ENCODE results near the gene ST7. TPM values are rescaled to one million over a fixed set of nuclear protein-coding genes. Genes with fewer than 3 reads are reported as not detected.

ST7 gene
- polyA plus RNA-seq, 1 donor (not counting 4 experiments of a cell fraction or from before 2014, with no cell fraction given) = 16.9 TPM

GRCh38 chr7:116979430-116979829 is 26.1 kb downstream of the ST7 start:
- no peak for TF ChIP-seq EZH2 (IDR thresholded peaks at IDR 0.05; ENCODE audit: low read length)
- dilution Hi-C loops (cut with MboI; ENCODE audit: extremely low pct_ligation_motif_present, low sequenced_read_pairs) = no loop called here
- H4K20me1 ChIP-seq (ENCODE audit: control insufficient read depth, extremely low read depth, insufficient read depth, low read length) = no peaks in the 10 kb centered on the region
- no peaks in the 10 kb centered on the region for H3K79me2 ChIP-seq (ENCODE audit: control insufficient read depth, insufficient read depth, low read length)
- H3K4me1 ChIP-seq (ENCODE audit: control insufficient read depth, extremely low read depth, insufficient read depth, low read length) = peaks cover 22% of the 10 kb centered on the region
- H3K9me1 ChIP-seq (ENCODE audit: control insufficient read depth, extremely low read depth, insufficient read depth, low read length) = no peaks in the 10 kb centered on the region
- H3K27me3 ChIP-seq (ENCODE audit: control insufficient read depth, extremely low read depth, insufficient read depth, low read length) = no peaks in the 10 kb centered on the region
- H3K4me2 ChIP-seq (ENCODE audit: control insufficient read depth, extremely low read depth, insufficient read depth, low read depth, low read length) = peak overlapping the region; percentile 49
- no peak overlapping the region for H2AFZ ChIP-seq (ENCODE audit: control insufficient read depth, low read length)
- H3K27ac ChIP-seq (ENCODE audit: control insufficient read depth, insufficient read depth, low read length) = no peak overlapping the region
- FAIRE-seq (no peak), DNase-seq (ENCODE audit: low read depth, low spot score) (no peak)
- no peaks in the 10 kb centered on the region for H3K9me3 ChIP-seq (ENCODE audit: control insufficient read depth, low read depth, low read length)
- H3K4me3 ChIP-seq (ENCODE audit: control insufficient read depth in 2 of 3, extremely low read depth in 1 of 3, insufficient read depth in 2 of 3, low read depth in 1 of 3, low read length in 3 of 3) = no peak overlapping the region
- H3K36me3 ChIP-seq (ENCODE audit: control insufficient read depth in 2 of 2, extremely low read depth in 1 of 2, insufficient read depth in 2 of 2, low read length in 2 of 2) = no peaks in the 10 kb centered on the region
- H3K9ac ChIP-seq (ENCODE audit: control insufficient read depth, extremely low read depth, insufficient read depth, low read length) = no peak overlapping the region

GRCh38 chr7:116980354-116980753 is 27.1 kb downstream of the ST7 start:
- H3K9ac ChIP-seq (ENCODE audit: control insufficient read depth, extremely low read depth, insufficient read depth, low read length) = no peak overlapping the region
- TF ChIP-seq CTCF (optimal IDR thresholded peaks at IDR 0.05 in 1 of 3, IDR thresholded peaks at IDR 0.05 in 1 of 3, conservative IDR thresholded peaks at IDR 0.05 in 1 of 3; ENCODE audit: extremely low read depth in 1 of 3, insufficient read depth in 2 of 3, low read length in 3 of 3) (no peak), EZH2 (IDR thresholded peaks at IDR 0.05; ENCODE audit: low read length) (no peak)
- H3K27ac ChIP-seq (ENCODE audit: control insufficient read depth, insufficient read depth, low read length) = no peak overlapping the region
- H3K9me3 ChIP-seq (ENCODE audit: control insufficient read depth, low read depth, low read length) = no peaks in the 10 kb centered on the region
- no peaks in the 10 kb centered on the region for H3K79me2 ChIP-seq (ENCODE audit: control insufficient read depth, insufficient read depth, low read length)
- H3K36me3 ChIP-seq (ENCODE audit: control insufficient read depth in 2 of 2, extremely low read depth in 1 of 2, insufficient read depth in 2 of 2, low read length in 2 of 2) = no peaks in the 10 kb centered on the region
- H2AFZ ChIP-seq (ENCODE audit: control insufficient read depth, low read length) = no peak overlapping the region
- no peaks in the 10 kb centered on the region for H3K27me3 ChIP-seq (ENCODE audit: control insufficient read depth, extremely low read depth, insufficient read depth, low read length)
- H3K4me2 ChIP-seq (ENCODE audit: control insufficient read depth, extremely low read depth, insufficient read depth, low read depth, low read length) = peak overlapping the region; percentile 49
- DNase-seq (ENCODE audit: low read depth, low spot score) = no peak
- FAIRE-seq = no peak
- dilution Hi-C loops (cut with MboI; ENCODE audit: extremely low pct_ligation_motif_present, low sequenced_read_pairs) = no loop called here
- peak overlapping the region in 1 of 3 experiments; percentile 21 for H3K4me3 ChIP-seq (ENCODE audit: control insufficient read depth in 2 of 3, extremely low read depth in 1 of 3, insufficient read depth in 2 of 3, low read depth in 1 of 3, low read length in 3 of 3)
- no peaks in the 10 kb centered on the region for H4K20me1 ChIP-seq (ENCODE audit: control insufficient read depth, extremely low read depth, insufficient read depth, low read length)
- H3K9me1 ChIP-seq (ENCODE audit: control insufficient read depth, extremely low read depth, insufficient read depth, low read length) = no peaks in the 10 kb centered on the region
- peaks cover 22% of the 10 kb centered on the region for H3K4me1 ChIP-seq (ENCODE audit: control insufficient read depth, extremely low read depth, insufficient read depth, low read length)

GRCh38 chr7:116981939-116982338 is 28.6 kb downstream of the ST7 start:
- Histone ChIP-seq H3K9me3 (ENCODE audit: control insufficient read depth, low read depth, low read length) (no peaks in the 10 kb centered on the region), H3K4me2 (ENCODE audit: control insufficient read depth, extremely low read depth, insufficient read depth, low read depth, low read length) (no peak overlapping the region), H3K9me1 (ENCODE audit: control insufficient read depth, extremely low read depth, insufficient read depth, low read length) (no peaks in the 10 kb centered on the region), H3K27ac (ENCODE audit: control insufficient read depth, insufficient read depth, low read length) (no peak overlapping the region), H3K4me3 (ENCODE audit: control insufficient read depth in 2 of 3, extremely low read depth in 1 of 3, insufficient read depth in 2 of 3, low read depth in 1 of 3, low read length in 3 of 3) (no peak overlapping the region), H3K27me3 (ENCODE audit: control insufficient read depth, extremely low read depth, insufficient read depth, low read length) (no peaks in the 10 kb centered on the region), H3K79me2 (ENCODE audit: control insufficient read depth, insufficient read depth, low read length) (peaks cover 2% of the 10 kb centered on the region), H3K9ac (ENCODE audit: control insufficient read depth, extremely low read depth, insufficient read depth, low read length) (no peak overlapping the region), H2AFZ (ENCODE audit: control insufficient read depth, low read length) (no peak overlapping the region), H3K36me3 (ENCODE audit: control insufficient read depth in 2 of 2, extremely low read depth in 1 of 2, insufficient read depth in 2 of 2, low read length in 2 of 2) (no peaks in the 10 kb centered on the region), H3K4me1 (ENCODE audit: control insufficient read depth, extremely low read depth, insufficient read depth, low read length) (peaks cover 25% of the 10 kb centered on the region), H4K20me1 (ENCODE audit: control insufficient read depth, extremely low read depth, insufficient read depth, low read length) (no peaks in the 10 kb centered on the region)
- dilution Hi-C loops (cut with MboI; ENCODE audit: extremely low pct_ligation_motif_present, low sequenced_read_pairs) = no loop called here
- no peak for DNase-seq (ENCODE audit: low read depth, low spot score)
- no peak for TF ChIP-seq CTCF (optimal IDR thresholded peaks at IDR 0.05 in 1 of 3, IDR thresholded peaks at IDR 0.05 in 1 of 3, conservative IDR thresholded peaks at IDR 0.05 in 1 of 3; ENCODE audit: extremely low read depth in 1 of 3, insufficient read depth in 2 of 3, low read length in 3 of 3)
- no peak for TF ChIP-seq EZH2 (IDR thresholded peaks at IDR 0.05; ENCODE audit: low read length)
- FAIRE-seq = no peak
